Activated CD8-positive, alpha-beta memory T cell treated with anti-CD3 and anti-CD28 coated beads, Interleukin-2, amount 50 U/mL, for 24 hours (primary cell): Measurements from ENCODE around the gene EFNB2.

Source experiments
- DNase-seq: peaks from one replicate; pipeline ENCODE4 v3.0.0-alpha.2; 2020; ENCODE audit errors: extremely low read depth

Gene EFNB2

DNA sequence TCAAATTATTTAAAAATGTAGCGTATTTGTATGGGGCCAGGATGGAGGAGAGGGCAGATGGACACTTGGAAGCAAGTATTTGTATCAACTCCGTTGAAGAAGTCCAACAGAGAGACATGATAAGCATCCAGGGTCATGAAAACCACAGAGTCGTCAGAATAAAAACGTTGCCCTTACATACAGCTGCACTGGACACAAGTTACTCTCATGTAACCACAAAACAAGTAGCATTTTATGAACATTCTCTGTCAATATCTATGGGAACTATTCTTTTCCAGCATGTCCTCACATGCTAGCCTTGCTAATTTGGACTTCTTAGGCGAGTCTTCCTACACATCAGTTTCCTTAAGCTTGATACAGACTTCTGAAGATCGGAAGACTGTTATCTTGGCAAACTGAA lies 35.0 kb downstream of the EFNB2 start:
- no peak for DNase-seq

DNA sequence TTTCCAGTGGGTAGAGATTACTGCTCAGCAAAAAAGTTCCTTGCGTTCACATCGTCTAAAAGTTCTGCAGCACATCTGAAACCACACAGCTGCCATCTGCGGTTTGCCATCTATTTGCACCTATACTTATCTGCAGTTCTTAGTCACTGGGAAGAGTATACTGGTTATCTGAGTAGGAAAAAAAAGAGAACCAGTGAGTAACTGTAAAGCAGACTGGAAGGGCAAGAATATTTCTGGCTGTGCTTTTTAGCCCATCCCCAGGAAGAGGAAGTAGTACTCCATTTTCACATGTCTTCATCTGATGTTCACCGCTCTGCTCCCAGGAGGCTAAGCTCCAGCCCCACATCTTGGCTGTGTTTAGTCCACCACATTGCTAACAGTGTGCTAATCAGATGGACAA lies 35.6 kb downstream of the EFNB2 start:
- no peak for DNase-seq

DNA sequence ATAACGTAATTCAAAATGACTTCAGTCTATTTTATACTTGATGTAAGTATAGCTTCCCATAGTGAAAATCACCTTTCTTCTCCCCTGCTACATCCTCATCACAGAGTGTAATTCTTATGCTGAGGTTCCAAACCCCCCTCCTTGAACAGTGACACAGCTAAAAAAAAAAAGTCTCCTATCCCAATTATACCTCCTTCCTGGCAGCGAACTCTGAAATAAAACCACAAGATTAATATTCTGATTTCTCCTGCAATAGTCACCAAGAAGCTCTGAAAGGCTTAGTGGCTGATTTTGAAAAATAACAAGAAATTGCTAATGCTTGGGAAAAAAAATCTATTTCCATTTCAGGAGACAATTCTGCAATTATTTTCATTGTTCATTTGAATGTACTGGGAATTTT lies 36.3 kb downstream of the EFNB2 start:
- DNase-seq, result no peak

DNA sequence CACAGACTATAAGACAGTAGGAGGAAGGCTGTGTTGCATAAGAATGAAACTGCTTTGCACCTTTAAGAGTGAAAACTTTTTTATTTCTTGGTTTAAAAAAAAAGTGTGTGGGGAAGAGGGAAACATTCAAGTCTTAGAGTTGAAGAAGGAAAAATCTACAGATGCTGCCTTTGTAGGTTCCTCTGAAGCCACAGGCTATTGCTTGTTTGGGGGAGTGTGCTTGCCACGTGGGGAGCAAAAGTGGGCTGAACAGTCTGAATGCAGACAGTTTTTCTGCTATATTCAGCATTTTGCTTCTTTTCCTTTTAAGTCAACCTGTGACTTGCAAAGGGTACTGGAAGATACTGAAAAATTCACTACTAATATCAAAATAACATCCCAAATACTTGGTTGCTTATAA lies 36.9 kb downstream of the EFNB2 start:
- DNase-seq, result no peak

DNA sequence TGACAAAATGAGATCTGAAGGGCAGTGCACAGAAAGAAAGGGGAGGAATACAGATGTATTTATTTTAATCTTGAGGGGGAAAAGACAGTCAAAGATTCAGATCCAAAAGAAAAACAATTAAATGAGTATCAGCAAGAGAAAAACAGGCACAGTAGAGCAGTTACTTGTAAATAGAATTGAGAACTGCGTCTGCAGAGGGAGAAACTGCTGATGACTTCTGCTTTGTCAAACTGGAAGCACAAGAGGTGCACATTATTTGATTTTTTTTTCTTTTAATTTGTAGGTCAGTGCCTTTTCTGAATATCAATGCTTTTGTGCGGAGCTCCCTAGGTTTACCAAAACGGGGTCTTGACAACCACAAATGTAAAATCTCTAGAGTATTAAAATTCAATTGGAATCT lies 37.3 kb downstream of the EFNB2 start:
- no peak for DNase-seq

DNA sequence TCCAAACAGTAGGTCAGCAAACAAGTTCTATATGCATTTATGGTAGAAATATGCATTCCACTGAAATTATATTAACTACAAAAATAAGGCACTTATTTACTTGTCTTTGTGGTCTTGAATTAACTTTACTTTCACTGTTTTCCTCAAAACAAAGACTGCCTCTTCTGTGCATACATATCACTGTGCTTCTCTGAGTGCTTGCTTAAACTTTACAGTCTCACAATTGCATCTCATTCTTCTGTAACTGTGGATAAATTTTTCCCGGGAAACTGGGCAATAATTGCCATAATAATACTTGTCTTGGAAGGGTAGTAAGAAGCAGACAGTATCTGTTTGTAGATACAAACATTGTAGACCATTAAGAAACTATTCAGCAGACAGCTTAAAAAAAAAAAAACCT lies 38.4 kb downstream of the EFNB2 start:
- no peak for DNase-seq

DNA sequence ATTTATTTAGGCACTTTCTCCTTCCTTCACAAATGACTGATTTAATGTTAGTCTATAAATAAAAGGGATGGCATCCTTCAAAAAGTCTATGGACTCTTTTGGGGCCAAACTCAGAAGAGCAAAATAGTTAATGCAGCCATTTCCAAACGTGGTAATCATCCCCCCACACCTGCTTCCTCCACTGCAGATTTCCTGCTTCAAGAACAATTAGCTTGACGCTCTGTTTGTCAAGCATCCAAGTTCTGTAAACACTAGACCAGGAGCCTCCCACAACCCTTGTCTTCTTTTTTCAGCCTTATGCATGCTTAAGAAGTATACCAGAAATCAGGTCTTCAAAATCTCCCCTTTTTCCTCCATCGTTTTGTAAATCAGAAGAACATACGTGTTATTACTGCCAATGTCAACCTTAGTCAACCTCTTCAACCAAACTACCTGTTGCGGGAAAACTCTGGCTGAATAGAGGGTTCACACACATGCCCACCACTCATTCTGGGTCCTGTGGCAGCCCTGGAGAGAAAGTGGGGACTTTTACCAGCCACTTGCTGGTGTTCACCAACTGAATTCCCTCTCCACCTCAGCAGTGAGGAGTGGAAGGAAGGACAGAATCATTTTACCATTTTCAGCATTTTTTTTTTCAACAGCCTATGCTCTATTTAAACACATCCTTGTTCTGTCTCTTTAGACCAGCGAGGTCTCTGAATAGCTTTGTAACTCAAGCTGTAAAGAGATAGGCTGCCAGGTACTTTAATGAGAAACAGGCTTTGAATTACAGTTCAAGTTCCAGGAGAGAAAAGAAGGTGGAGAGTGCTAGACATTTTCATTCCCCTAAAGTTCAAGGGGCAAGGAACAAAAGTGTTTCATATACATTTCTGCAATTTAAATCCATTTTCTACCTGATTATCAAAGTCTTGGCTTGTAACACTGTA lies 39.1 kb downstream of the EFNB2 start:
- DNase-seq, result no peak

DNA sequence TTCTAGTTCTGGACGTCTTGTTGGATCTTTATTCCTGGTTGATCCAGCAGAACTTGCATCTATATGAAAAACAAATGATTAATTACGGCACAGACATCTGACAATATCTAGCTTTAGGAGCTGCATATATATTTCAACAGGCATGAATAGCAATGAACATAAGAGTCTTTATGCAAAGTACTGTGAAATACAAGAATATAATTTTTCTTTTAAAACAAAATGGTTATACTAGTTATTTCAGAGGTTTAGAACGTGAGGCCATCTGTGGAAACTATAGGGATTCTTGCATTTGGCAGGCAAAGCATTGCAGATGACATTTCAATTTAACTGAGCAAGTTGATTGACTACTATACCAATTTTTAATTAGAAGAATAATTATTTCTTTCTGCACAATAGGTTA lies 40.5 kb downstream of the EFNB2 start:
- DNase-seq, result no peak

DNA sequence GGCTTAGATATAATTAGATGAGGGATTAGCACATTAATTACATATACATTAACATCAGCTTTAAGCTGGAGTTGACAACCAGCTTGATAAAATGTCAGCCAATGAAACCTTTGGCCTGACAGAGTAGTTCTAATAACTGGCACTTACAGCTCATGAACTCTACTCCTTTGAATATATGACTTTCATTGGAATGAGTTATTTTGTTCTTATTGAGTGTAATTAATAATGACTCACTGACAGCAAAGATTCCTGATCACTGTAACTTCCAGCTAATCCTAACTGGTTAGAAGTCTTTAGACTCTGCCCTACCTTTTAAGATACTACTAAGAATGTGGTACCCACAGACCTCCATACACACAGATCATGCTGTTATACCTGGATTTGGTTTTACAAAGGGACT lies 41.0 kb downstream of the EFNB2 start:
- DNase-seq, result no peak

DNA sequence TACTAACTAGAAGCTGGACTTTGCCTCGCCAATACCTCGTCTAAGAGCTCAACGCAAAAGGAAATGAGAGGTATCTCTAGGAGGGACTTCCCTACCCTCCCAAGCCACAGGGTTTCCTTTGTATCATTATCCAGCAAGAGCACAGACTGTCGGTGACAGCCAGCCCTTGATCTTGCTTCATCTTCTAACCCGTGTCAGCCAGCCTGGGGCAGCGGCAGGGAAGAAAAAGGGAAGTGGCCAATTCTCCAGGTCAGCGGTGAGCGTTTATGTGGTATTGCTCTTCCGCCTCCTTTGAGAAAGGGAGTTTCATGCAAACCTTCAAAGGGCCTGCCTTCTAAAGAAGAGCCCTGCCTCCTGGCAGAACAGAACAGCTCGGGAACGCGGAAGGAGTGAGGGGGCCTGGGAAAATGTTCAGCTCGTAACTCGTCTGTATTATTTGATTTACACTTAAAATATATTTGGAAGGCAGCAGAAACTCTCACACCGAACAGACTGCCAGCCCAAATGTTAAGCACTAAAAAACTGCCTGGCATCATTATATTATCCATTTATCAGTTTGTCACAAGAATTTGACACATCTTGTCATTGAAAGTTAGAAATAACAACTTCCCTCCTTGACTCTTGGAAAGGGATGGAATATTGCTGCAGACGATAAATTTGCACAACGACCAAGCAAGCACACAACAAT lies 41.8 kb downstream of the EFNB2 start:
- no peak for DNase-seq

DNA sequence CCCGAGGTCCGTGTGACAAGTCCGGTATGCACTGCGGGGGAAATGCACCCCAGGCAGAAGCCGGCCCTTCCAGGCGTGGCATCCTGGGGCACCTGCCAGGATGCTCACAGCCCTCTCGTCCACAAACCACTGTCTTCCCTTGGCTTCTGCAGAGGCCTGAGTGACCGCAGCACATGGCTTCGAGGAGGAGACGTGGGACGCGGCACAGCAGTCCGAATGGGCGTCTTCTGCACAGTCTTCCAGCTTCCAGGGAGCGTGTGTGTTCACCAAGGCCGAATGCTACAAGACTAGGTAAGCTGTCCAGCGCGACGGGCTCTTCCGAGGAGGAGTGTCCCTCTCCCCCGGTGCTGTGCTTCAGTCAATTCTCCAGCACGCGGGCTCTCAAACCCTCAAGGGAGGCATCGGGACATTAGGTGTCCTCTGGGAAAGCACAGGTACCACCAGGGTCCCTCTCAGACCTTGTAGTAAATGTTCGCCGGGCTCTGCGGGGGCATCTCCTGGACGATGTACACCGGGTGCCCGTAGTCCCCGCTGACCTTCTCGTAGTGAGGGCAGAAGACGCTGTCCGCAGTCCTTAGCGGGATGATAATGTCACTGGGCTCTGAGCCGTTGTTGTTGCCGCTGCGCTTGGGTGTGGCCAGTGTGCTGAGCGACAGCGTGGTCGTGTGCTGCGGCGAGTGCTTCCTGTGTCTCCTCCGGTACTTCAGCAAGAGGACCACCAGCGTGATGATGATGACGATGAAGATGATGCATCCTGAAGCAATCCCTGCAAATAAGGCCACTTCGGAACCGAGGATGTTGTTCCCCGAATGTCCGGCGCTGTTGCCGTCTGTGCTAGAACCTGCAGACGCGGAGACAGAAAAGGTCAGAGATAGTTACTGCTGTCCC lies 42.6 kb downstream of the EFNB2 start:
- no peak for DNase-seq

DNA sequence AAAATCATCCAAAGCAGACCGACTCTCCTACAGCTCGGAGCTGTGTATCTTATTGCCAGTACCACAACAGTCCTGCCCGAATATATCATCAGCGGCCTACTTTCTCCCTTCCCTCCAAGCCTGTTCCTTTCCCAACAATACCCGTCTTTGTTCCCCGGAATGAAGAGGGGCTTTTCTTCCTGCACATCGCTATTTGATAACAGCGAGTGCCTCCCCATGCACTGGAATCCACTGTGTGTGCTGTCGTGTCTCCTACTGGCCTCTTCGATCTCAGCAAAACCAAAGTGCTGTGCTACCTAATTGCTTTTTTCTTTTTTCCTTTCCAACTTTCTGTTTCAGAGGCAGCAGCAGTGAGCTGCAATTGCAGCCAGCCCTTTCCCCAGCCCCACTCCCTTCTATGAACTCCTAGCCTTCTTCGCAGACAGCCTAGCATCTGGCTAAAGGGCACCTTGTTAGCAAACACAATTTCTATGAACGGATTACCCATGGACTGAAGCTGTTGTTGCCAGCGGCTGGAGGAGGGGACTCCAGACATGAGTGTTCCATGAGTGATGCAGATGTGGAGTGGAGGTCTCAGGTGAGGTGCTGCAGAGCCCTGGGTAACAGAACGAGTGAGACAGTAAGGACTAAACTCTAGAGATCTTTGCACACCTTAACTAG lies 43.4 kb downstream of the EFNB2 start:
- no peak for DNase-seq

DNA sequence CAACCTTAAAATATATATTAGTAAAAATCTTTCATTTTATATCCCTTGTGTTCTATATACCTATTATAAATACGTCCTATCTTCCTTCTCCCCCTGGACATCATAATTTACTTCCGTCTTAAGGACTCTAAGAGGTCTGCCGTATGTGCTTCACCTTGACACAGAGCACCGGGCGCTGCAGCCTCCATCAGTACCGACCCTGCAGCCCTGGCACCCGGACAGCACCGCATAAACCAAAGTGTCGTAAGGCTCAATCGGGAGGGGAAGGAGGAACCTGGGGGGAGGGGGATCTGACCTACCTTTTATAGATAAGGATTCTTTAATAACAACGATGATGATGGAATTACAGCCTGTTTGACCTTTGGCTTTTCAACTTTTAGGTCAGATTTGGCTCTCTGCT lies 44.0 kb downstream of the EFNB2 start:
- no peak for DNase-seq

DNA sequence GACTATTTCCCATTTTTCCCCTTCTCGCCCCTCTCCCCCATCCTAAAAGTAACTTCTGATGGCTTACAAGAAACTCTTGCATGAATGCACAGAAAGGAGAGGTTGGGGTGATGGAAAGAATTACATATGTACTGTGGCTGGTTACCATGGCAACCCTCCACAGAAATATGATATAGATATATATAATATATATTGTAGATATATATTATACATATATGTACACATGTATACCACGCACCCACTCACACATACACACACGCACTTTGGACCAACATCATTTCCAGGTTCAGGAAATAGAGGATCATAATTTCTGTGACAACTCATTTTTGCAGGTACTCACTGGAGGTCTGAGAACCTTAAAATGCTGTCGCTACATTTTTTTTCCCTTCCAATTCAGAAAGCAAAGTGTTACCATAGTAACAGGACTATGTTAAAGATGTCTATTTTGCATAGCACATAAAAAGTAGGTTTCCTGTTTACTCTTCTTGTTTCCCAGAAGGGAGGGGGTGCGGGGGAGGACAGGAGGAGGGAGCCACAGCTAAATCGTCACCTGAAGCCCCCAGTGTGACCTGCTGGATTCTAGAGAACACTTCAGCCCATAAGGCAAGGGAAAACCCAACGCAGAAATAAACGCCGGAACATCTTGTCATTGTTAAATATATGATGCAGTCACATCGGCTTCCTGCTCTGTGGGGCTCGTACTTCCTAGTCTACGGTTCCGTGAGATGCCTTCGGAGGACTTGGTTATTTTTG lies 44.7 kb downstream of the EFNB2 start:
- DNase-seq, result no peak

DNA sequence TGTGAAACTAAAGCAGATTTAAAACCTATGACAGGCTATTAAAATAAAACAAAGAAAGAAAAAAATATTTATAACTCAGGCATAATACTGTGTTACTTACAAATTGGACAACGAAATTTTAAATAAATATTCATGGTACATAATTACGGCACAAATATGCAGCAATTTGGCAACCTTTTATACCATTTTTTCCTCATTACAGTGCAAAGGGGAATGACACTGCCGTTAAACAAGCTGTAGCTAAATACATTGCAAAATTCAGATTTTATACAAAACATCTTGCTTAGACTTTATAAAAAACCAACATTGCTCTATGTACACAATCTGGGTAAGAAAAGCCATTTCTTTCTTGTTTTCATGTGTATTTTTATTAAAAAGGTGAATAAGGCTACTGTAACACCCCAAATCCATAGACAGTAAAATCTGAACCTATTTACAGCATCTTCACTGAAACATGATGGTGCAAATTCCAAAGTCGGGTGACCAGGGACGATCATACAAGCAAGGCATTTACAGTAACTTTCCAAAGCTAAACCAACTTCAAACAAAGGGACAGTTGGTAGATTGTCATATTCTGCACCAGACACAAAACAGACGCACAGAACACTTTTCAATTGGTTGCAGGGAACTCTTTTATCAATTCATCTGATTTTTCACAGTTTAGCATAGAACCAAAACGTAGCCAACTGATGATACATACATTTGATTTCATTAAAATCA lies 45.5 kb downstream of the EFNB2 start:
- no peak for DNase-seq

DNA sequence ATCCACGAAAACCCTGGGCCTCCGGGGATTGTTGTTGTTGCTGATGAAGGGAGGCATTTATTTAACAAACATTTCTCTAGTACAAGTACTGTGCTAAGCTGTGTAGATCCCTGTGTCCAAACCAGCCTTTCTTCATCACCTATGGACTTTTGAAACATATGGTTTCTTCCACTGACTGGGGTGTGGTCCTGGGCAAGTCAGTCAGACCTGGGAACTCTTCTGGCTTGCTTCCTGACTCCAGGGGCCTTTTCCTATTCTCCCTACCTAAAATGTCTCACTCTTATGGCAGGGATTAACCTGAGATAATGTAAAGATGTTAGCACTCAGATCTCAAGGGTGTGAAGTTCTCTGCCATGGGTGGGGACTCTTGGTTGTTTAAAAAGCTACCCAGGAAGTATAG lies 46.8 kb downstream of the EFNB2 start:
- no peak for DNase-seq

DNA sequence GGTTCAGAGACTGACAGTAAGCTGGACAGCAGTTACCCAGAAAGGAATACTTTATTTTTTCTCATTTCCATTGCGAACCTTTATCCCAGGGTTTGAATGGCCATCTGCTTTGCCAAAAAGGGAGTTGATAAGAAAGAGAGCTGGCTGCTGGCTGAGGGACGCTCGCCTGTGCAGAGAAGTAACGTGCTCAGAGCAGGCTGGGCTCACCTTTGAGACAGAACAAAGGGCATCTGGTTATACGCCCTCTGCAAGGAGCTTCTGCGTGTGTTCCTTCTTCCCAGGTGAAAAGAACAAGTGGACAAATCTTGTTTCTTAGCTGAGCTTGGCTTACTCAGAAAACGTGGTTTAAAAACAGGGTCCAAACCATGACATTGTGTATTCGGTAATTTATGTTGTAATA lies 47.4 kb downstream of the EFNB2 start:
- no peak for DNase-seq

DNA sequence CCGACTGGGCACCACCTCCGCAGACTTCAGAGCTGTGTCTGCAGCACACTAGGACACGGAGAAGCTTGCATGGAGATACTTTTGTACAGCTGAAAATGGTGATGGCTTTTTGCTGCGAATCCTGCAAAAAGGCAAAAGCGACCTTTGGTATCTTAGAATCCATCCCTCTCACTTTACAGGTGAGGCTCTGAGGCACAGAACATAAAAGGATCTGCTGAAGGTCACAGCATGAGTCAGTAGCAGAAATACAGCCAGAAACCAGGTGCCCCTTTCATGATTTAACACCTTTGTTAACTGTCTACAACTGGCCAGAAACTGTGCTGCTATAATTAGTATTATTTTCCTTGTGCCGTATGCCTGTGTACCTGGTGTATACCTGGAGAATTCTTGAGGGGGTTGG lies 48.3 kb downstream of the EFNB2 start:
- no peak for DNase-seq

DNA sequence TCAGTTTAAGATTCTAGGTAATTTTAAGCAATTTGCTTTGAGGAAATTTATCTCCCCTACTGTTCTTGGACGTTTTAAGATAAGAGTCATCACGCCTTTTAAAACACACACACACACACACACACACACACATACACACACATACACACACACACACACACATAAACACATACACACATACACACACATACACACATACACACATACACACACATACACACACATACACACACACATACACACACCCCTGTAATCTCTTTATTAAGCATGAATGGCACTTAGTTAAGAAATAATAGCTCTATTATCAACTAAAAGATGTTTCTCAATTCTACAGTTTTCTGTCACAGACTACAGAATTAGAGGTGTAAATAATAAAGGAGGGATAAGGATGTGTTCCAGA lies 49.2 kb downstream of the EFNB2 start:
- DNase-seq, result no peak

DNA sequence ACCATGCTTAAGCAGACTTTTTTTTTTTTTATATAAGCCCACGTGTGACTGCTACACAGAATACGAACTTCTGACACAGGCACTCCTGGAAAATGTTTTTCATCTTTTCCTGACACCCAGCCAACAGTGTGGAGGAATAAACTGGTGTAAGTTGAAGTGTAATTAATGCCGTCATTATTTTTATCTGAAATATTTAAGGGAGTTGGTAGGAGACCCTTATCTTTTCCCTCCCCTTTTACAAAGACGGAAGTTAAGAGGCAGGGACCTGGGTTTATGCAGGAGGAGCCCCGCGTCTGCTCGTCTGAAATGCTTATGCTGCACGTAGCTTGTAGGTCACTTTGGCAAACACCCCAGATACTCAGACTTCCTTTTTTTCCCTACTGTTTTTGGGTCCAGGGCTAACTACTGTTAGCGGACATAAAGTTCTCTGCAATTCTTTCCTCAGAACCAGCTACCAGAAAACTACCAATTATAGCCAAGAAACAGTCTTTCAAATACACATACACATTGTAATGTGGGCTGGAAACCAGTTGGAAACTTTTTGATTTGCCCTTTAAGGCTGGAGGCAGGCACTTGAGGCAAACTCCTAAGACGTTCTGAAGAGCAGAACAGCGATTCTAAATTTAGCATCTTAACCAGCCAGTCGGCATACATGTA lies 50.8 kb downstream of the EFNB2 start:
- DNase-seq, result no peak
